Motor neuron (in vitro differentiated cells): ENCODE results near the gene MYH14. TPM values are rescaled to one million over a fixed set of nuclear protein-coding genes. Genes with fewer than 3 reads are reported as not detected.
"Not testable (repeated sequence)": the region's sequence is repeated elsewhere in the genome, so short reads cannot be mapped to it uniquely, and the experiment has no call there.

ENCODE experiments used
- ATAC-seq, 8 experiments: fragments of 200-7000 bp; cut with Tn5 transposase; replicated peaks in 6 of 8; 2 replicates each; pipeline ENCODE4 v1.8.0; 2021; ENCODE audit warnings: mild to moderate bottlenecking in 8 of 8, moderate library complexity in 8 of 8
- H3K27ac ChIP-seq, 2 donors: fragments of 250-450 bp; sonication (Bioruptor Pico); 2 replicates each; pipeline ENCODE4 v1.9.0; 2021; ENCODE audit warnings: antibody characterized with exemption in 2 of 2, mild to moderate bottlenecking in 2 of 2, moderate library complexity in 1 of 2
- H3K4me1 ChIP-seq, 2 donors: fragments of 250-450 bp; sonication (Bioruptor Pico); replicated peaks in 1 of 2; 2 replicates each; pipeline ENCODE4 v1.6.1; 2021; ENCODE audit warnings: antibody characterized with exemption in 2 of 2, mild to moderate bottlenecking in 2 of 2, moderate library complexity in 1 of 2
- H3K4me3 ChIP-seq, 5 donors: fragments of 250-450 bp; sonication (Bioruptor Pico); 2 replicates each; pipeline ENCODE4 v1.9.0; 2021; ENCODE audit warnings: antibody characterized with exemption in 5 of 5, mild to moderate bottlenecking in 5 of 5, moderate library complexity in 4 of 5
- WGBS, 10 experiments: fragments of 450-650 bp; shearing (Covaris generic); methylation state at CpG; one replicate each; pipeline ENCODE4 v1.0.0; 2022; 5-methylcytosine and 5-hydroxymethylcytosine counted together
- in situ Hi-C, 9 experiments: fragments of 400-800 bp; cut with MboI; loops; one replicate each; pipeline ENCODE4 v1.15.0; 2021; ENCODE audit warnings: low sequenced_read_pairs in 9 of 9, low pct_unique_long_range_greater_than_20kb in 2 of 9; ENCODE audit not compliant: unreplicated experiment in 9 of 9
- total RNA-seq, 8 experiments: library from RNA; unstranded; fragments of 300-600 nt; gene quantifications; 2 replicates each; pipeline versions ENCODE4 v1.2.3 to v1.2.4, GENCODE V29; 2022

Gene MYH14
- total RNA-seq, 8 experiments from 2014 or later, result 0.18 to 2.2 (median 0.54) TPM

DNA sequence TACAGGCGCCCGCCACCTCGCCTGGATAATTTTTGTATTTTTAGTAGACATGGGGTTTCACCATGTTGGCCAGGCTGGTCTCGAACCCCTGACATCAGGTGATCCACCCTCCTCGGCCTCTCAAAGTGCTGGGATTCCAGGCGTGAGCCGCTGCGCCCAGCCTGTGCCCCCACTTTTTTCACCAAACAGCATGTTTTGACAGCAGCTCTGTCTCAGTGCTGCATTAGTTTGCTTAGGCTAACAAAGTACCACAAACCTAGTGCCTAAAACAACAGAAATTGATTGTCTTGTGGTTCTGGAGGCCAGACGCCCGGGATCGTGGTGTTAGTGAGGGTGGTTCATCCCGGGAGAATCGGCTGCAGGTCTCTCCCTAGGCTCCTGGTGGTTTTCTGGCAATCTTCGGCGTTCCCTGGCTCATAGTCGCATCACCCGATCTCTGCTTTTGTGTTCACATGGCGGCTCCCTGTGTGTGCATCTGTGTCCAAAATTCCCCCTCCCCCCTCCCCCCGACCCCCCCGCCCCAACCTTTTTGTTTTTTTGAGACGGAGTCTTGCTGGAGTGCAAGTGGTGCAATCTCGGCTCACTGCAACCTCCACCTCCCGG, 30.0 kb downstream of the MYH14 start:
- 13 to 70% (median 47%) methylated on average over 3 to 16 of the region's 23 CpGs; no CpG with 5 or more reads in 5 of the 10 experiments for WGBS, 10 experiments
- in situ Hi-C loops, result no loop called here
- no peak for ATAC-seq
- Histone ChIP-seq H3K4me1 (peaks cover 0 to 5% of the 10 kb centered on the region in 2 donors), H3K27ac (no peak overlapping the region), H3K4me3 (no peak overlapping the region)

DNA sequence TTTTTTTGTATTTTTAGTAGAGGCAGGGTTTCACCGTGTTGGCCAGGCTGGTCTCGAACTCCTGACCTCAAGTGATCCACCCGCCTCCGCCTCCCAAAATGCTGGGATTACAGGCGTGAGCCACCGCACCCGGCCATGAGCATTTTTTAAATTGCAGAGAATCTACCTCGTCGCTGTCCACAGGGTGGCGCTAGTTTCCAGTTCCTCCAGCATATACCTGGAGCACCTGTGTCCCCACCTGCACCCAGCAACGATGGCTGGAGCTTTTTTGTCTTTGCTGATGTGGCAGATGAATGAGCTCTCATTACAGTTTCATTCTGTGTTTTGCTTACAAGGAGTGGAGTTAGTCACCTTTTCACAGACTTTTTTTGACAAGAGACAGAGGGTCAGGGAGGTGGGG, 34.1 kb downstream of the MYH14 start:
- H3K4me3 ChIP-seq, H3K27ac ChIP-seq, in situ Hi-C loops, H3K4me1 ChIP-seq, ATAC-seq: not testable (repeated sequence)
- WGBS, 10 experiments, result 0 to 61% (median 39%) methylated on average over 1 to 7 of the region's 11 CpGs; no CpG with 5 or more reads in 4 of the 10 experiments

DNA sequence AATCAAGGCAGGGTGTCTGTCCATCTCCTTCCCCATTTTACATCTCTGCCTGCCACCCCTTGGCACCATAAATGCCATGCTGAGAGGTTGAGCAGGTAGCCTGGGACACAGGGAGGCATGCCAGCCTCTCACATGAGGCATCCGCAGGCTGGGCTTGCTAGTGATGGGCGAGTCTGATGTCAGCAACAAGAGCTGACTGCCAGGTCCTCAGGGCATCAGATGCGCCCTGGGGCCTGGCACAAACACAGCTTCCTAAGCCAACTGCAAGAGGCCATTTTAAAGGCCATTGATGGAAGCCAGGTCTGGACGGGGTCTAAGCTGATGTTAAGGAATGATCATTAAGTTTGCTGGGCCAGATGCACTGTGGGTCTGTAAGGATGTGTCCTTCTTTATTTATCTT, 34.6 kb downstream of the MYH14 start:
- WGBS, 10 experiments, result 18 to 66% (median 52%) methylated on average over 2 to 3 of the region's 4 CpGs; no CpG with 5 or more reads in 5 of the 10 experiments
- Histone ChIP-seq H3K4me3 (no peak overlapping the region), H3K27ac (no peak overlapping the region), H3K4me1 (peaks cover 0 to 5% of the 10 kb centered on the region in 2 donors)
- in situ Hi-C loops, result no loop called here
- no peak for ATAC-seq

DNA sequence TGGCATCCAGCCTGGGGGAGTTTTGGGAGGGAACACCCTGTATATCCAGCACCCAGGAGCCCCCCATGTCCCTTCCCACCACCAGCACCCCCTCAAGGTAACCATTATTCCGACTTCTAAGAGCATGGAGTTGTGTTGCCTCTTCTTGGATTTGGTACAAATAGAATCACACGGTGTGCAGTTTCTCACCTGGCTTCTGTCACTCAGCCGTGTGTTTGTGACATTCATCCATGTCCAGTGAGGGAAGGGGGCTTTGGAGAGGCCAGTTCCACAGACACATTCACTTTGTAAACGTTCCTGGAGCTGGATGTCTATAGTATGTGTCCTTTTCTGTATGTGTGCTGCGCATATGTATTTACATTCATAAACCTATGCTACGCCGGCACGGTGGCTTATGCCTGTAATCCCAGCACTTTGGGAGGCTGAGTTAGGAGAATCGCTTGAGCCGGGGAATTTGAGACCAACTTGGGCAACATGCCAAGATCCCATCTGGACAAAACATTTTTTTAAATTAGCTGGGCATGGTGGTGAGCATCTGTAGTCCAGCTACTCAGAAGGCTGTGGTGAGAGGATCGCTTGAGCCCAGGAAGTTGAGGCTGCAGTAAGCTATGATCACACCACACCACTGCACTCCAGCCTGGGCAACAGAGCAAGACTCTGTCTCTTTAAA, 36.6 kb downstream of the MYH14 start:
- H3K27ac ChIP-seq, result no peak overlapping the region
- in situ Hi-C loops, result no loop called here
- WGBS, 10 experiments, result 0 to 92% (median 53%) methylated on average over 1 to 4 of the region's 11 CpGs; no CpG with 5 or more reads in 1 of the 10 experiments
- H3K4me3 ChIP-seq, result no peak overlapping the region
- H3K4me1 ChIP-seq, result no peaks in the 10 kb centered on the region
- ATAC-seq, result no peak

DNA sequence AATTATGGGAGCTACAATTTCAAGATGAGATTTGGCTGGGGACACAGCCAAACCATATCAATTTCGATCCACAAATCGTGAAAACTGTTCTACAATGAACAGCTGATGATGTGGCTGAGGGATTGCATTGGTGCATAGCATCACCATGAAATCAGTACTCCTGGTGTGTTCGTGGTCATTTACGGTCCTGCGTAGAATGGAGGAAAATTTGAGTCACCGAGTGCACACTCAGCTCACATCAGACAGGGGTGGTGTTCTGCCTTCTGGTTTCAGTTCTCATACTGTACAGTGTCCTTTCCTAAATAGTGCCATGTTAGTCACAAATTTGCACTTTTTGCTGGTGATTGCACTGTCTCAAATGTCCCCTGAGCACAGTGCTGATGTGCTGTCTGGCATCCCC, 39.2 kb downstream of the MYH14 start:
- in situ Hi-C loops, result no loop called here
- H3K4me3 ChIP-seq, result no peak overlapping the region
- 0 to 95% (median 49%) methylated on average over 1 to 6 of the region's 6 CpGs; no CpG with 5 or more reads in 4 of the 10 experiments for WGBS, 10 experiments
- H3K27ac ChIP-seq, result no peak overlapping the region
- ATAC-seq, result no peak
- H3K4me1 ChIP-seq, result no peaks in the 10 kb centered on the region

DNA sequence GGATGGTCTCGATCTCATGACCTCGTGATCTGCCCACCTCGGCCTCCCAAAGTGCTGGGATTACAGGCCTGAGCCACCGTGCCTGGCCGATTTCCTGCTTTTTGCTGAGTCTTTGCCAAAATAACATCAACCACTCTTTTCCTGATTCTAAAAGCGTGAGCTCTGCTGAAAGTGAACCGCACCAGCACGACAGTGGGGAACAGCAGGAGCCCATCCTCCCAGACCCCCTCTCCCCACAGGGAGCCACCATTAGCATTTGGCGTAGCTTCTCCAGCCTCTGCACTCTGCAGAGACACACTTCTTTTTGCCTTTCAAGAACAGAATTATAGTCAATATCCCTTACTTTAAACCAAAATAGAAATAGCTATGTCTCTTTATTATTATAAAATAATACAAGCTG, 41.3 kb downstream of the MYH14 start:
- 40 to 100% (median 62%) methylated on average over 1 to 8 of the region's 9 CpGs; no CpG with 5 or more reads in 5 of the 10 experiments for WGBS, 10 experiments
- in situ Hi-C loops, result no loop called here
- no peak for ATAC-seq

DNA sequence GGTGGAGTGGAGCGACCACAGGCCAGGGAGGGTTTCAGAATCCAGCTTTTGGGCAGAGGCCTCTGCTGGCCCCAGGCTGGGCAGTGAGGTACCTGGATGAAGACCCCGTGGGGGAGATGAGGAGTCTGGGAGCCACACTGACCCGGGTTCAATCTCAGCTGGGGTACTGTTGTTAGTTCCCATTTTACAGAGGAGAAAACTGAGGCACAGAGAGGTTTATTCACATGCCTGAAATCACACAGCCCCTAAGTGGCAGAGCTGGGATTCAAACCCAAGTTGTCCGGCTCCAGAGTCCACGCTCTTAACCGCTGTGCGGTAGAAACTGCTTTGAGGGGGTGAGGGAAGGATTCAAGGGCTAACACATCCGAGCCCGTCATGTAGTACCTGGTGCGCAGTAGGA, 45.0 kb downstream of the MYH14 start:
- WGBS, 10 experiments, result 20 to 100% (median 69%) methylated on average over 1 to 7 of the region's 10 CpGs; no CpG with 5 or more reads in 4 of the 10 experiments
- no peak overlapping the region for H3K4me3 ChIP-seq
- in situ Hi-C loops, result no loop called here
- no peaks in the 10 kb centered on the region for H3K4me1 ChIP-seq
- ATAC-seq, result no peak
- no peak overlapping the region for H3K27ac ChIP-seq

More for the DNA sequence above, 41.3 kb downstream of the MYH14 start:
- H3K27ac ChIP-seq, result no peak overlapping the region
- H3K4me1 ChIP-seq, result no peaks in the 10 kb centered on the region
- no peak overlapping the region for H3K4me3 ChIP-seq

DNA sequence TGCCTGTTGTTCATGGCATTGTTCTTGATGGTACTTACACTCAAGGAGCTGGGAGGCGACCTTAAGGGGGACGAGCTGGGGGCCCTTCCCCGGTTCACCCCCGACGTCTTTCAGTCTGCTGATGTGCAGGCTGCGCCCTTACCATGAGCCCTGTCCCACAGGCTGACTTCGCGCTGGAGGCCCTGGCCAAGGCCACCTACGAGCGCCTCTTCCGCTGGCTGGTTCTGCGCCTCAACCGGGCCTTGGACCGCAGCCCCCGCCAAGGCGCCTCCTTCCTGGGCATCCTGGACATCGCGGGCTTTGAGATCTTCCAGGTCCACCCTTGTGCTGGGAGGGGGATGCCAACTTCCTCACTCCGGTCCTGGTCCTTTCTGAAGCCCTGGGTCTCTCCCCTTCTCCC, 45.4 kb downstream of the MYH14 start:
- H3K4me3 ChIP-seq, result no peak overlapping the region
- H3K27ac ChIP-seq, result no peak overlapping the region
- in situ Hi-C loops, result no loop called here
- ATAC-seq, result no peak
- no peaks in the 10 kb centered on the region for H3K4me1 ChIP-seq
- WGBS, 10 experiments, result 60 to 100% (median 82%) methylated on average over 1 to 13 of the region's 19 CpGs; no CpG with 5 or more reads in 4 of the 10 experiments

DNA sequence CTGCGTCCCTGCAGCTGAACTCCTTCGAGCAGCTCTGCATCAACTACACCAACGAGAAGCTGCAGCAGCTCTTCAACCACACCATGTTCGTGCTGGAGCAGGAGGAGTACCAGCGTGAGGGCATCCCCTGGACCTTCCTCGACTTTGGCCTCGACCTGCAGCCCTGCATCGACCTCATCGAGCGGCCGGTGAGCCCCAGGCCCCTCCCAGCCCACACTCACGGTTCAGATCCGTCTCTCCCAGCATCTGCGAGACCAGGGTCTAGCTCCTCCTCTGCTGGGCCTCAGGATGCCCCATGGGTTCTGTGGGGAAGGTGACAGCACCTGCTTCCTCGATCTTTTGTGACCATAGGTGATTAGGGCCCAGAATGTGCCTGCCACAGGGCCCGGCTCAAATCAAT, 46.2 kb downstream of the MYH14 start:
- Histone ChIP-seq H3K27ac (no peak overlapping the region), H3K4me1 (no peaks in the 10 kb centered on the region), H3K4me3 (no peak overlapping the region)
- in situ Hi-C loops, result no loop called here
- 0 to 67% (median 44%) methylated on average over 1 to 10 of the region's 16 CpGs; no CpG with 5 or more reads in 4 of the 10 experiments for WGBS, 10 experiments
- ATAC-seq, result no peak

DNA sequence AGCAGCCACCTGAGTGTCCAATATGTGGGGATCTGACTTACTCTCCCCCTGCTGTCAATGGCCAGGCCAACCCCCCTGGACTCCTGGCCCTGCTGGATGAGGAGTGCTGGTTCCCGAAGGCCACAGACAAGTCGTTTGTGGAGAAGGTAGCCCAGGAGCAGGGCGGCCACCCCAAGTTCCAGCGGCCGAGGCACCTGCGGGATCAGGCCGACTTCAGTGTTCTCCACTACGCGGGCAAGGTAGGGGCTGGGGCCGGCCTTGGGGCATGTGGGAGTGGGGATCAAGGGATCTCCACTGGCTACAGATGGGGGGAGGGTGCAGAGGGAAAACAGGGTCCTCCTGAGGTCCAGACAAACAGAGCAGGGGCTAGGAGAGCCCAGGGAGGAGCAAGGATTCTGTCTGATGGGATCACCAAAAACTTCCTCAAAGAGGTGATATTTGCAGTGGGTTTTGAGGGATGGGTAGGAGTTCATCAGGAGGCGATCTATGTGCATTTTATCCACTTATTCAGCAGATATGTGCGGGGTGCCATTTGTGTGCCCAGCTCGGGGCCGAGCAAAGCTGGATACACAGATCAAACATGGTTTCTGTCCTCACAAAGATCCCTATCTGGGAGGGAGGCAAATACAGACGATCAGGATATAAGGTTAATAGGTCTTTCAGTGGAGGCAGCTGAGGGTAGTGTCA, 47.2 kb downstream of the MYH14 start:
- no peak for ATAC-seq
- Histone ChIP-seq H3K4me3 (no peak overlapping the region), H3K4me1 (no peaks in the 10 kb centered on the region), H3K27ac (no peak overlapping the region)
- in situ Hi-C loops, result no loop called here
- 41 to 71% (median 63%) methylated on average over 1 to 5 of the region's 15 CpGs; no CpG with 5 or more reads in 5 of the 10 experiments for WGBS, 10 experiments

DNA sequence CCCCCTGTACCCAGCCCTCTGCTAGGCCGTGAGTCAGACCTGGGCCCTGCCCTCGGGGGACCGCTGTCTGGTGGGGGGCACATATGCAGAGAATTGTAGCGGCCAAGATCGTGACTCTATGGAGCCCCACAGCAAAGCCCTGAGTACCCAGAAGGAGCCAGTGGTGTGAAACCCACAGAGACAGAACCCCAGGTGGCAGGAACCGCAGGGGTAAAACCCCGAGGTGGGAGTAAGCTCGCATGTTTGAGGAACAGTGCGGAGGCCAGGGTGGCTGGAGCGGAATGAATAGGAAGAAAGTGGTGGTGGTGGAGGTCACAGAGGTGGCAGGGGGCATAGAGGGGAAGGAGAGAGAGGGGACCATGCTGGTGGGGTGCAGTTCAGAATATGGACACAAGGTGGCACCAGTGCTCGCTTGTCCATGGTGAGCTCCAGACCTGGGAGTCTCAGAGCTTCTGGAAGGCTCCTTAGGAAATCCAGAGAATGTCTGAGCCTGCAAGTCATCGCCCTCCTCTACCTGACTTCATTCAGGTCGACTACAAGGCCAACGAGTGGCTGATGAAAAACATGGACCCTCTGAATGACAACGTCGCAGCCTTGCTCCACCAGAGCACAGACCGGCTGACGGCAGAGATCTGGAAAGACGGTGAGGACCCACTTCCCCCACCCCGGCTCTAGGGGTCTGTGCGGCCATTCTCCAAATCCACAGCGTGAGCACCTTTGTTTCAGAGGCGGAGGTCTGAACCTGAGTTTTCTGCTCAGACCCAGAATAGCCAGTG, 48.9 kb downstream of the MYH14 start:
- no peak for ATAC-seq
- in situ Hi-C loops, result no loop called here
- Histone ChIP-seq H3K27ac (no peak overlapping the region), H3K4me3 (no peak overlapping the region), H3K4me1 (no peaks in the 10 kb centered on the region)
- WGBS, 10 experiments, result 47 to 100% (median 80%) methylated on average over 1 to 8 of the region's 23 CpGs; no CpG with 5 or more reads in 1 of the 10 experiments

DNA sequence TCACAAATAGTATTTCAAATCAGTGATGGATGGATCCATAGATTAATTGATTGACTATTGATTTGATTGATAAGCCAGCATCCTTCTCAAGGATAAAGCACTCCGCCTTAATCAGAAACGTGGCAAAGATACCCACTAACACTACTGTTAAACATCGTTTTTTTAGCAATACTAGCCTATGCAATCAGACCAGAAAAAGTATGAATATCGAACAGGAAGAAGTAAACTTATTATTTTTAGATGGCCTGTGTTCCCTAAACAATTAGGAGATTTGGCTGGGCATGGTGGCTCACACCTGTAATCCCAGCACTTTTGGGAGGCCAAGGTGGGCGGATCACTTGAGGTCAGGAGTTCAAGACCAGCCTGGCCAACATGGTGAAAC, 49.5 kb downstream of the MYH14 start:
- in situ Hi-C loops, result no loop called here

DNA sequence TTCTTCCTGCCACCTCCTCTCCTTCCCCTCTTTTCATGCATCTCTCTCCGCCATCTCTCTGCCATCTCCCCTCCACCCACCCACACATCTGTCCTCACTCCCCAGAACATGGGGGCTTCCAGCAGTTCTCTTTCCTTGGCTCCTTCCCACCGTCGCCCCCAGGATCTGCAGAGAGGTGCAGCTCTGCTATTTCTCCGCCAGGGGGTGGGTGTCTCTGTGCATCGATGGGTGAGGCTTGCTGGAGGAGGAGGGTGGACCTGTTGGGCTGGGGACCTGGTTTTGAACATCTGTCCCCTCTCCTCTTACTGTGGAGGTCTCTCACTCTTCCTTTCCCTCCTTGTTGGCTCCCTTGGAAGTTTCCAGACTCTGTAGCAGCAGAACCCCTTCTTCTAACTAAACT, 51.7 kb downstream of the MYH14 start:
- in situ Hi-C loops, result no loop called here
- no peak overlapping the region for H3K4me3 ChIP-seq
- no peak for ATAC-seq
- 0 to 100% (median 43%) methylated on average over 1 to 4 of the region's 5 CpGs; no CpG with 5 or more reads in 3 of the 10 experiments for WGBS, 10 experiments
- H3K4me1 ChIP-seq, result no peaks in the 10 kb centered on the region
- H3K27ac ChIP-seq, result no peak overlapping the region

More for the DNA sequence above, 49.5 kb downstream of the MYH14 start:
- H3K4me1 ChIP-seq, result no peaks in the 10 kb centered on the region
- no peak for ATAC-seq
- H3K4me3 ChIP-seq, result no peak overlapping the region
- H3K27ac ChIP-seq, result no peak overlapping the region
- 10 to 100% (median 59%) methylated on average over 1 to 5 of the region's 5 CpGs; no CpG with 5 or more reads in 1 of the 10 experiments for WGBS, 10 experiments
